A549 (cell line): ENCODE results near the gene GAB1.

Experiments
- CEBPB ChIP-seq, 2 experiments: fragments of >200 bp in 1 of 2; sonication (Bioruptor Twin) in 1 of 2; formaldehyde crosslinking in 1 of 2; IDR thresholded peaks; 2 replicates each; pipeline ENCODE4 v1.6.1; 2012 to 2016
- CTCF ChIP-seq: fragments of >200 bp; sonication (Bioruptor Twin); formaldehyde crosslinking; IDR thresholded peaks from 3 replicates; pipeline ENCODE4 v1.5.1; 2016
- POLR2A ChIP-seq: IDR thresholded peaks from 2 replicates; pipeline ENCODE4 v1.6.1; 2012; ENCODE audit warnings: mild to moderate bottlenecking, low read length
- RAD21 ChIP-seq, 2 experiments: fragments of >200 bp in 1 of 2; sonication (Bioruptor Twin) in 1 of 2; formaldehyde crosslinking in 1 of 2; IDR thresholded peaks in 1 of 2; conservative IDR thresholded peaks in 1 of 2; 2 replicates in 1 of 2; 3 replicates in 1 of 2; pipeline ENCODE4 v1.6.1; 2012 to 2018; ENCODE audit warnings: inconsistent platforms in 1 of 2
- TF ChIP-seq, protein P1 (sequence below): fragments of 200-600 bp; sonication (generic); IDR thresholded peaks from 2 replicates; pipeline ENCODE4 v1.6.1; 2016; ENCODE audit warnings: antibody characterized with exemption, mild to moderate bottlenecking, moderate library complexity

DNA sequence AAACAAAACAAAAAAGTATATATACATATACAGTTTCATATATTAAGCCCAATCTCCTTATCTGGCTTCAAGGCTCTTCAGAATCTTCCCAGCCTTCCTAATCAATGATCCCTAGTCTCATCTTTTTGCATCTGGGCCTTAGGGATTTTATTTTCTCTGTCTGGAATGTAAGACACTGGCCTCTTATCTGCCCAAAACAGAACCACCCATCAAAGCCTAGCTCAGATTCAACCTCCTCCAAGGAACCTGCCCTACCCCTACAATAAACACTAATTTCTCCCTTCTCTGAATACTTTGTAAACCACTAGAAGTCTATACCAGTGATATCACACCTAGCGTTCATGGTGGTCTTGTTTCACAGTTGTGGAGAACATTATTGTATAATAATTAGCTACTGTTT, 23.2 kb upstream of the GAB1 start:
- TF ChIP-seq CTCF (no peak), RAD21 (conservative IDR thresholded peaks at IDR 0.05 in 1 of 2, IDR thresholded peaks at IDR 0.05 in 1 of 2) (no peak), POLR2A (no peak), CEBPB (IDR thresholded peaks at IDR 0.05) (no peak)
- TF ChIP-seq, protein P1, sequence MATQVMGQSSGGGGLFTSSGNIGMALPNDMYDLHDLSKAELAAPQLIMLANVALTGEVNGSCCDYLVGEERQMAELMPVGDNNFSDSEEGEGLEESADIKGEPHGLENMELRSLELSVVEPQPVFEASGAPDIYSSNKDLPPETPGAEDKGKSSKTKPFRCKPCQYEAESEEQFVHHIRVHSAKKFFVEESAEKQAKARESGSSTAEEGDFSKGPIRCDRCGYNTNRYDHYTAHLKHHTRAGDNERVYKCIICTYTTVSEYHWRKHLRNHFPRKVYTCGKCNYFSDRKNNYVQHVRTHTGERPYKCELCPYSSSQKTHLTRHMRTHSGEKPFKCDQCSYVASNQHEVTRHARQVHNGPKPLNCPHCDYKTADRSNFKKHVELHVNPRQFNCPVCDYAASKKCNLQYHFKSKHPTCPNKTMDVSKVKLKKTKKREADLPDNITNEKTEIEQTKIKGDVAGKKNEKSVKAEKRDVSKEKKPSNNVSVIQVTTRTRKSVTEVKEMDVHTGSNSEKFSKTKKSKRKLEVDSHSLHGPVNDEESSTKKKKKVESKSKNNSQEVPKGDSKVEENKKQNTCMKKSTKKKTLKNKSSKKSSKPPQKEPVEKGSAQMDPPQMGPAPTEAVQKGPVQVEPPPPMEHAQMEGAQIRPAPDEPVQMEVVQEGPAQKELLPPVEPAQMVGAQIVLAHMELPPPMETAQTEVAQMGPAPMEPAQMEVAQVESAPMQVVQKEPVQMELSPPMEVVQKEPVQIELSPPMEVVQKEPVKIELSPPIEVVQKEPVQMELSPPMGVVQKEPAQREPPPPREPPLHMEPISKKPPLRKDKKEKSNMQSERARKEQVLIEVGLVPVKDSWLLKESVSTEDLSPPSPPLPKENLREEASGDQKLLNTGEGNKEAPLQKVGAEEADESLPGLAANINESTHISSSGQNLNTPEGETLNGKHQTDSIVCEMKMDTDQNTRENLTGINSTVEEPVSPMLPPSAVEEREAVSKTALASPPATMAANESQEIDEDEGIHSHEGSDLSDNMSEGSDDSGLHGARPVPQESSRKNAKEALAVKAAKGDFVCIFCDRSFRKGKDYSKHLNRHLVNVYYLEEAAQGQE = no peak
